Renal pelvis (tissue), 12 donors: Measurements from ENCODE around the gene SLC35F2. TPM values are rescaled to one million over a fixed set of nuclear protein-coding genes. Genes with fewer than 3 reads are reported as not detected.
"Not testable (repeated sequence)": the region's sequence is repeated elsewhere in the genome, so short reads cannot be mapped to it uniquely, and the experiment has no call there.

Source experiments
- DNase-seq: peaks from one replicate; pipeline ENCODE4 v3.0.0-alpha.2; 2013
- long read RNA-seq, 16 experiments: transcript quantifications; one replicate each; lab custom pipeline, GENCODE V29; 2026
- polyA plus RNA-seq, 3 donors: library from polyadenylated mRNA; unstranded; fragments of 120-200 nt; gene quantifications; one replicate each; pipeline ENCODE4 v1.2.1, GENCODE V29; 2013; ENCODE audit not compliant: insufficient read length in 3 of 3

Gene SLC35F2
- polyA plus RNA-seq: 10 to 100 TPM; 14.9 to 17.4 (median 15.9) TPM
- long read RNA-seq, donor 1, transcript SLC35F2-204 (8 exons, 3,170 nt): major isoform, 5 of 5 reads
- long read RNA-seq, donor 1, partial matches to known transcripts: 0 of 5 reads
- long read RNA-seq, donor 1, other reads (novel, unspliced or antisense): 0 of 5 reads
- long read RNA-seq, donor 2, partial matches to known transcripts: 0 of 3 reads
- long read RNA-seq, donor 2, other reads (novel, unspliced or antisense): 0 of 3 reads
- long read RNA-seq, donor 3, partial matches to known transcripts: 0 of 4 reads
- long read RNA-seq, donor 3, other reads (novel, unspliced or antisense): 0 of 4 reads
- long read RNA-seq, donor 4, partial matches to known transcripts: 0 of 4 reads
- long read RNA-seq, donor 4, other reads (novel, unspliced or antisense): 0 of 4 reads
- long read RNA-seq, donor 5, transcript SLC35F2-204 (8 exons, 3,170 nt): major isoform, 7 of 7 reads
- long read RNA-seq, donor 5, partial matches to known transcripts: 0 of 7 reads
- long read RNA-seq, donor 5, other reads (novel, unspliced or antisense): 0 of 7 reads
- long read RNA-seq, donor 6, partial matches to known transcripts: 0 of 4 reads
- long read RNA-seq, donor 6, other reads (novel, unspliced or antisense): 0 of 4 reads
- long read RNA-seq, donor 7, partial matches to known transcripts: 0 of 3 reads
- long read RNA-seq, donor 7, other reads (novel, unspliced or antisense): 0 of 3 reads
- long read RNA-seq, donor 8: 0 reads
- long read RNA-seq, donor 9, partial matches to known transcripts: 0 of 2 reads
- long read RNA-seq, donor 9, other reads (novel, unspliced or antisense): 0 of 2 reads
- long read RNA-seq, donor 10, partial matches to known transcripts: 151 of 204 reads
- long read RNA-seq, donor 10, other reads (novel, unspliced or antisense): 49 of 204 reads
- long read RNA-seq, donor 11, partial matches to known transcripts: 0 of 1 reads
- long read RNA-seq, donor 11, other reads (novel, unspliced or antisense): 0 of 1 reads
- long read RNA-seq, donor 12, partial matches to known transcripts: 0 of 4 reads
- long read RNA-seq, donor 12, other reads (novel, unspliced or antisense): 0 of 4 reads
- long read RNA-seq, donor 13, partial matches to known transcripts: 0 of 1 reads
- long read RNA-seq, donor 13, other reads (novel, unspliced or antisense): 0 of 1 reads
- long read RNA-seq, donor 14: 0 reads
- long read RNA-seq, donor 15, transcript SLC35F2-204 (8 exons, 3,170 nt): major isoform, 5 of 5 reads
- long read RNA-seq, donor 15, partial matches to known transcripts: 0 of 5 reads
- long read RNA-seq, donor 15, other reads (novel, unspliced or antisense): 0 of 5 reads
- long read RNA-seq, donor 16, transcript SLC35F2-204 (8 exons, 3,170 nt): major isoform, 5 of 6 reads
- long read RNA-seq, donor 16, partial matches to known transcripts: 0 of 6 reads
- long read RNA-seq, donor 16, other reads (novel, unspliced or antisense): 0 of 6 reads

GRCh38 chr11:107858217-107859070 is at the start of gene SLC35F2:
Gene SLC35F2, minus strand, starts transcription at chr11:107858787. Its CDS starts 20 bp downstream, at chr11:107858767.
- DNase-seq: peak; percentile 66

GRCh38 chr11:107908211-107908610 is 49.6 kb upstream of the SLC35F2 start:
- no peak for DNase-seq

GRCh38 chr11:107898270-107898669 is 39.7 kb upstream of the SLC35F2 start:
- no peak for DNase-seq

- no peak for DNase-seq
Measured at GRCh38 chr11:107882095-107882820, 23.7 kb upstream of the SLC35F2 start.

- DNase-seq: not testable (repeated sequence)
Measured at GRCh38 chr11:107881471-107881870, 22.9 kb upstream of the SLC35F2 start.

GRCh38 chr11:107876141-107876540 is 17.6 kb upstream of the SLC35F2 start:
- DNase-seq: no peak

- DNase-seq: no peak
Measured at GRCh38 chr11:107864591-107864990, 6.0 kb upstream of the SLC35F2 start.

- DNase-seq: no peak
Measured at GRCh38 chr11:107860688-107861087, 2.1 kb upstream of the SLC35F2 start.

GRCh38 chr11:107860240-107860620 is 1.6 kb upstream of the SLC35F2 start:
- not testable (repeated sequence) for DNase-seq

- DNase-seq: no peak
Measured at GRCh38 chr11:107859459-107860239, 1.1 kb upstream of the SLC35F2 start.

GRCh38 chr11:107857550-107858216 is 904 bp downstream of the SLC35F2 start:
- no peak for DNase-seq

- DNase-seq: no peak
Measured at GRCh38 chr11:107856981-107857517, 1.5 kb downstream of the SLC35F2 start.

GRCh38 chr11:107856180-107856980 is 2.2 kb downstream of the SLC35F2 start:
- no peak for DNase-seq

- no peak for DNase-seq
Measured at GRCh38 chr11:107853070-107853469, 5.5 kb downstream of the SLC35F2 start.

GRCh38 chr11:107851704-107852310 is 6.8 kb downstream of the SLC35F2 start:
- no peak for DNase-seq

- no peak for DNase-seq
Measured at GRCh38 chr11:107849790-107850189, 8.8 kb downstream of the SLC35F2 start.

GRCh38 chr11:107848345-107848744 is 10.2 kb downstream of the SLC35F2 start:
- DNase-seq: no peak
